Esophagus squamous epithelium (tissue), 4 donors: ENCODE measurements around the gene SGTA.

Source experiments
- CTCF ChIP-seq, 6 experiments: fragments of 450-650 bp in 4 of 6; fragments of 200-600 bp in 2 of 6; sonication (generic) in 2 of 6; IDR thresholded peaks; one replicate each; pipeline ENCODE4 v1.5.1; 2016 to 2019; ENCODE audit warnings: antibody characterized with exemption in 6 of 6, mild to moderate bottlenecking in 4 of 6, moderate library complexity in 4 of 6
- POLR2A ChIP-seq, 4 donors: fragments of 450-650 bp; IDR thresholded peaks; one replicate each; pipeline ENCODE4 v1.6.1; 2017; ENCODE audit warnings: antibody characterized with exemption in 4 of 4, mild to moderate bottlenecking in 4 of 4, moderate library complexity in 3 of 4

- TF ChIP-seq CTCF (IDR thresholded peaks at IDR 0.05), result no peak
- no peak for TF ChIP-seq POLR2A (IDR thresholded peaks at IDR 0.05)
Measured at GRCh38 chr19:2813235-2814160, 30.4 kb upstream of the SGTA start.
